Vagina (tissue), 2 donors: Measurements from ENCODE around the gene DLD. TPM values are rescaled to one million over a fixed set of nuclear protein-coding genes. Genes with fewer than 3 reads are reported as not detected.

Source experiments
- DNase-seq, 2 donors: peaks; one replicate each; pipeline ENCODE4 v3.0.0-alpha.2; 2017; ENCODE audit errors: extremely low spot score in 2 of 2
- H3K27ac ChIP-seq: fragments of 200-600 bp; sonication (generic); one replicate; pipeline ENCODE4 v1.5.1; 2019
- H3K27me3 ChIP-seq: fragments of 200-600 bp; sonication (generic); one replicate; pipeline ENCODE4 v1.5.1; 2019
- H3K36me3 ChIP-seq, 2 donors: fragments of 200-600 bp; sonication (generic); one replicate each; pipeline ENCODE4 v1.5.1; 2017 to 2019
- H3K4me1 ChIP-seq: fragments of 200-600 bp; sonication (generic); one replicate; pipeline ENCODE4 v1.5.1; 2019
- H3K4me3 ChIP-seq, 2 donors: fragments of 200-600 bp; sonication (generic); 1 replicate in 1 of 2; 2 replicates in 1 of 2; pipeline ENCODE4 v1.5.1; 2016 to 2019
- H3K9me3 ChIP-seq: fragments of 200-600 bp; sonication (generic); one replicate; pipeline ENCODE4 v1.5.1; 2019
- CTCF ChIP-seq, 3 experiments: fragments of 450-650 bp in 2 of 3; fragments of 200-600 bp in 1 of 3; sonication (generic) in 1 of 3; IDR thresholded peaks; one replicate each; pipeline ENCODE4 v1.5.1; 2017 to 2019; ENCODE audit warnings: antibody characterized with exemption in 3 of 3, mild to moderate bottlenecking in 2 of 3, moderate library complexity in 2 of 3
- POLR2A ChIP-seq, 2 donors: fragments of 450-650 bp; IDR thresholded peaks; one replicate each; pipeline ENCODE4 v1.6.1; 2017; ENCODE audit warnings: antibody characterized with exemption in 2 of 2, mild to moderate bottlenecking in 2 of 2, moderate library complexity in 2 of 2
- POLR2AphosphoS5 ChIP-seq, 2 donors: sonication (generic); formaldehyde crosslinking; IDR thresholded peaks; one replicate each; pipeline ENCODE4 v1.9.0; 2017; ENCODE audit warnings: antibody characterized with exemption in 2 of 2, mild to moderate bottlenecking in 2 of 2, low read depth in 1 of 2; ENCODE audit not compliant: insufficient read depth in 1 of 2
- intact Hi-C: fragments of 100-400 bp; cut with DNase I; formaldehyde crosslinking; loops from one replicate; pipeline ENCODE4 v1.15.1; 2023
- total RNA-seq: library from RNA; depleted of rRNA; stranded (reverse); fragments of >200 nt; gene quantifications from one replicate; pipeline ENCODE4 v1.2.3, GENCODE V29; 2016

DLD gene
- total RNA-seq, 1 donor from 2014 or later: 67.8 TPM

DNA sequence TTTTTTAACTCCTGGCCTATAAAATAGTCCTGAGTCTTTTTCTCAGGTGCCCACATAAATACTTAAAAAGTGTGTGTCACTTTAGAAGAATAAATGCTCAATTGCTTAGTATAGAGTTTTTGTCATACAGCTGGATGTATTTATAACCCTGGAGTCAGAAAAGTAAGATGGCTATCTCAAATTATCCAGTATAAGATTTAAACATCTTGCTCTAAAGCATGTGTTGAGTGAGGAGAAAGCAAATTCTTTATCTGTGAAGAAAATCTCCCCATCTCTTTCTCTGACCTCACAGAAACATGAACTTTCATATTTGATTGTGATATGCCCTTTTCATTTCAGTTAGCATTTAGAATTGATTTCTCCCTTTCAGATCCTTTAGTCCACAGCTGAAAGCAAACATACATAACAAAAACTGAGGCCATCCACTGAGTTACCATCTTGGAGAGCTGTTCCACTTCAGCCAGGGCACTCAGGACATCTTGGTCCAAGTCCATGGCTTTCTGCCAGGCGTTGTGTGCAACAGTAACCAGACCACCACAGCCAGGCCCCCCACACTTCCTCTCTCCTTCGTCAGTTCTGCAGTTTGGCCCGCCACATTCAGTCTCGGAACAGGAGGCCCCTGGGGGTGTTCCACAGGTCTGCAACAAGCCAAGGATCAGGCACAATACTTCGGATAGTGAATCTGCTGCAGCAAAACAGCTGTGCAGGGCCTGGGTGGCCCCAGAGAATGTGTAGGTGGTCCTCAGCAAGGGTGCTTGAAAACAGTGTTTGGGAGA, 40.9 kb downstream of the DLD start:
- DNase-seq: no peak
- Histone ChIP-seq H3K27ac (no peak overlapping the region), H3K36me3 (peaks cover 0 to 30% of the 10 kb centered on the region in 2 donors), H3K9me3 (no peaks in the 10 kb centered on the region), H3K27me3 (no peaks in the 10 kb centered on the region), H3K4me3 (no peak overlapping the region), H3K4me1 (peaks cover 3% of the 10 kb centered on the region)
- intact Hi-C loops: no loop called here
- TF ChIP-seq POLR2A (IDR thresholded peaks at IDR 0.05) (no peak), POLR2AphosphoS5 (IDR thresholded peaks at IDR 0.05; ENCODE audit: insufficient read depth in 1 of 2, low read depth in 1 of 2) (no peak), CTCF (IDR thresholded peaks at IDR 0.05) (no peak)

DNA sequence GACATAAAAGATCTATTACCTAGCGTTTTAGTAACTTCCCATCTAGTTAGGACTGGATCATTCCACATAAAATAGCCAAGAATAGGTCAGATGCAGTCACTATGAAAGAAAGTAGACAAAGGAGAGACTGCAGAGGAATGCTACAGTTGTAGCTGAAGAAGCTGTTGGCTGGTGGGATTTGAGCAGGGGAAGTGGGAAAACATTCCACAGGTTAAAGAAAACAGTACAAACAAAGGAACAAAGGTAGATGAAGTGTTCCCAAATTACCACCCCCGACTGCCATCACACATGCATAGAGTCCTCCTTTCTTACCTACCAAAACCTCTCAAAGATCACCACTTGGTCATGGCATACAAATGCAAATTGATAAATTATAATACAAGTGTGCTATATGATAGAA, 41.8 kb downstream of the DLD start:
- TF ChIP-seq CTCF (IDR thresholded peaks at IDR 0.05) (no peak), POLR2AphosphoS5 (IDR thresholded peaks at IDR 0.05; ENCODE audit: insufficient read depth in 1 of 2, low read depth in 1 of 2) (no peak), POLR2A (IDR thresholded peaks at IDR 0.05) (no peak)
- DNase-seq: no peak
- intact Hi-C loops: no loop called here
- H3K27me3 ChIP-seq: no peaks in the 10 kb centered on the region
- peaks cover 12% of the 10 kb centered on the region for H3K4me1 ChIP-seq
- no peak overlapping the region for H3K4me3 ChIP-seq
- H3K9me3 ChIP-seq: no peaks in the 10 kb centered on the region
- H3K36me3 ChIP-seq: peaks cover 0 to 24% of the 10 kb centered on the region in 2 donors
- H3K27ac ChIP-seq: no peak overlapping the region

- no peaks in the 10 kb centered on the region for H3K9me3 ChIP-seq
- no peaks in the 10 kb centered on the region for H3K27me3 ChIP-seq
- peaks cover 19% of the 10 kb centered on the region for H3K4me1 ChIP-seq
- H3K4me3 ChIP-seq: no peak overlapping the region
- H3K36me3 ChIP-seq: peaks cover 0 to 23% of the 10 kb centered on the region in 2 donors
- no peak for TF ChIP-seq POLR2A (IDR thresholded peaks at IDR 0.05)
- no peak overlapping the region for H3K27ac ChIP-seq
- intact Hi-C loops: no loop called here
- no peak for DNase-seq
Measured at GRCh38 chr7:107933386-107934013, 42.5 kb downstream of the DLD start.

- TF ChIP-seq POLR2A (IDR thresholded peaks at IDR 0.05) (no peak), POLR2AphosphoS5 (IDR thresholded peaks at IDR 0.05; ENCODE audit: insufficient read depth in 1 of 2, low read depth in 1 of 2) (no peak), CTCF (IDR thresholded peaks at IDR 0.05) (no peak)
- intact Hi-C loops: no loop called here
- no peaks in the 10 kb centered on the region for H3K9me3 ChIP-seq
- no peak overlapping the region for H3K27ac ChIP-seq
- H3K36me3 ChIP-seq: peaks cover 0 to 19% of the 10 kb centered on the region in 2 donors
- no peak for DNase-seq
- no peaks in the 10 kb centered on the region for H3K27me3 ChIP-seq
- no peak overlapping the region for H3K4me3 ChIP-seq
- peaks cover 36% of the 10 kb centered on the region for H3K4me1 ChIP-seq
Measured at GRCh38 chr7:107934991-107935770, 44.2 kb downstream of the DLD start.

DNA sequence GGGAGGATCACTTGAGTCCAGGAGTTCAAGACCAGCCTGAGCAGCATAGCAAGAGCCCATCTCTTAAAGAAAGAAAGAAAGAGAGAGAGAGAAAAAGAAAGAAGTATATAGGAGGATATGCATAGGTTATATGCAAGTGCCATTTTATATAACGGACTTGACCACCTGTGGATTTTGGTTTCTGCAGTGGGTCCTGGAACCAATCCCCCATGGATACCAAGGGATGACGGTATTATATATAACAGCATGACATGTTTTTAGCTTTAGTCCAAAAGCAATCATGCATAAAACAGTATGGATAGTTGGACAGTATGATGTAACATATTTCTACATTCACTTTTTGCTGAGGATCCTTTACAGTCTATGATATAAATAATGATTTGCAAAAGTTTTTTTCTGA, 45.3 kb downstream of the DLD start:
- H3K36me3 ChIP-seq: peaks cover 0 to 9% of the 10 kb centered on the region in 2 donors
- TF ChIP-seq CTCF (IDR thresholded peaks at IDR 0.05): no peak
- no peak for TF ChIP-seq POLR2AphosphoS5 (IDR thresholded peaks at IDR 0.05; ENCODE audit: insufficient read depth in 1 of 2, low read depth in 1 of 2)
- no peak for TF ChIP-seq POLR2A (IDR thresholded peaks at IDR 0.05)
- H3K27me3 ChIP-seq: no peaks in the 10 kb centered on the region
- intact Hi-C loops: no loop called here
- no peaks in the 10 kb centered on the region for H3K9me3 ChIP-seq
- no peak for DNase-seq
- H3K27ac ChIP-seq: no peak overlapping the region
- peaks cover 37% of the 10 kb centered on the region for H3K4me1 ChIP-seq
- no peak overlapping the region for H3K4me3 ChIP-seq
